HG02938 (cell line): ENCODE measurements around the gene PDIA5.
"Not testable (repeated sequence)": the region's sequence is repeated elsewhere in the genome, so short reads cannot be mapped to it uniquely, and the experiment has no call there.

Source experiments
- ATAC-seq: cut with Tn5 transposase; IDR thresholded peaks from one replicate; pipeline ENCODE4 v1.9.1; 2021; ENCODE audit warnings: mild to moderate bottlenecking, moderate library complexity; ENCODE audit not compliant: unreplicated experiment

The PDIA5 gene

DNA sequence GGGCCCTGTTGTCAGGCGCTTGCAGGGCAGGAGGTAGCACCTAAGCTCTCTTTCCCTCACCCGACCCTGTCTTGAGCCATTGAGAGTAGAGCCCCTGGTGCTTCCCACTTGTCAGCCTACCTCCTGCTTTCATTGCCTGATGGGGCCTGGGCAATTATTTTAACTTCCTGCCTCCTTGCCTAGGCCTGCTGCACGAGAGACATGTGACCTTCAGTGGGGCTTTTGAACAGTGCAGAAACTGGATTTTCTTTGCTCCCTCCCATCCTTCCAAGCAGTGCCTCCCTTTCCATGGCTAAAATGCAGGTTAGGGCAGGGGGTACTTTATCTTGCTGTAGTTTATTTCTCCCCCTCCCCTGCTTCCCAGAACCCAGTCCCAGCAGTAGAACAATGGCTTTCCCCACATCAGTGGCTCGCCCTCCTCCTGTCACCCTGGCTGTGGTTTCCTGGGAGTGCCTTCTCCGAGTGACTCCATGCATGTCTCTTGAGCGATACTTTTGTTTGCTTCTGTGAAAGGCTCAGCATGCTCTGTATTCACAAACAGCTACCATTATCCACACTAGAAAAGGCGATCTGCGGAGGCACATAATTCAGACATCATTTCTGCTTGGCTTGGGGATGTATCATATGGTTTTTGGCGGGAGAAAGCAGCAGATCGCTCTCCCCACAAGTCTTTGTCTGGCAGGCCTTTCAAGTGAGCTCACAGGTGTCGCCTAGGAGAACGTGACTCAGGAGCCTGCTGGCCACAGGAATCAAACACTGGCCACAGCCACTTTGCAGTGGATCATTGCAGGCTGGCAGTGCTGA lies 24.1 kb downstream of the PDIA5 start:
- no peak for ATAC-seq

DNA sequence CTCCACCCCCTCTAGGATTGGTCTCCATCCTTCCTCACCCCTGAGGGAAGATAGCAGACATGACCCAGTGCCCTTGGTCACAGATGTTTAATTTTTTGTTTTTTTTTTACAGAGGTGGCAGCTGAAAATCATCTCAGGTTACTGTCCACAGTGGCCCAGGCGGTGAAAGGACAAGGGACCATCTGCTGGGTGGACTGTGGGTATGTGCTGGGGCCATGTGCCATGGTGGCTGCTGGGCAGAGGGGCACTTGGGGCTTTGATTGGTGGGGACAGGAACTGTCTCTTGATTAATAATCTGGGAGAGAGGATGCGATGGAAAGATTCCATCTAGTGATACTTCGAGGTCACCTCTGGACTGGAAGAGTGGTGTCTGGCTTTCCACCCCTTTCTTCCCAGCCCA lies 25.4 kb downstream of the PDIA5 start:
- no peak for ATAC-seq

DNA sequence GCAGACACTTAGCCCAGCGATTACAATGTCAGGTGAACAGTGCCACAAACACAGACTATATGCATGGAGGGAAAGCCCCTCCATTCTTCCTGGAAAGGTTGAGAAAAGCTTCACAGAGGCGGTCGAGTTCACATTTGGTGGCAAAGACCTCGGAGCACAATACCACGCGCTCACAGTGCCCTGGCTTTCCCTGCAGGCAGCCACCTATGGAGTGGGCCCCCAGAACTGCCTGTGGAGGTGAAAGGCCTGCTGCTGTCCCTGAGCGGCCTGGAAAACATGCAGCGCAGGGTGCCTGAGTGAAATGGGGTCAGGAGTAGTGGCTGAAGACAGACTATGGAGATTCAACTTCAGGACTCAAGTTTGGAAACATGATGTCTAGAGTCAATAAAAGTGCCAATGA lies 26.9 kb downstream of the PDIA5 start:
- no peak for ATAC-seq

DNA sequence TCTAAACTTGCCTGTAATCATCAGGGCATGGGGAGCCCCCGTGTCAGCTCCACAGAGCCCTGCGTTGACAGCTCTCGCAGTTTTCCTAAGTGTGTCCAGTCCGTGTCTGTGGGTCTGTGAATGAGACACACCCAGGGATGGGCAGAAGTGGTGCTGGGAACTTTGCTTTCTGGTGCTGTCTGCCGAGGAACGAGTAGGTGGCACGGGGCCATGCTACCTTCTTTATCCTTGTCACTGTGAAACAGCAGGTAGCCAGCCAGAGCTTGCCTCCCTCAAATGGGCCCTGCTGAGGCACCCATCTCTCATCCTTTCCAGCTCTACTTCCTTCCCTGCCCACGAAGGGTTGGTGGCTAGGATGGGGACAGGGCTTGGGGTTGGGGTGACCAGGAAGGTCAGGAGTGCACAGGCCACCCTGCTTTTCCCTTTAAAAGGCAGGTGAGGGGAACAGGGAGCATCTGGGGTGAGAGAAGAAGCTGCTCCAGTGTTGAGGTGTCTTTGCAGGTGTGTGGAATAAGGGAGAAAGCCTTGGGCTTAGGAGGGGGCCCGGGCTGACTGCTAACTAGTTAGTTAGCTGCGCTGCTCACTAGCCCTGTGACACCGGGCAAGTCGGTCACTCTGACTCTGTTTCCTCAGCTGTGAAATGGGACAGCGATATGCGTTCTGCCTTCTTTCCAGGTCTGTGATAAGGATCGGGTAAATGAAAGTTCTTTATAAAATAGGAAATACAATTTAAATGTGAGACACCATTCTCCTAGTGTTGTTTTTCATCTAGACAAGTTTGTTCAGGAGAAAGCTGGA lies 27.9 kb downstream of the PDIA5 start:
- no peak for ATAC-seq

DNA sequence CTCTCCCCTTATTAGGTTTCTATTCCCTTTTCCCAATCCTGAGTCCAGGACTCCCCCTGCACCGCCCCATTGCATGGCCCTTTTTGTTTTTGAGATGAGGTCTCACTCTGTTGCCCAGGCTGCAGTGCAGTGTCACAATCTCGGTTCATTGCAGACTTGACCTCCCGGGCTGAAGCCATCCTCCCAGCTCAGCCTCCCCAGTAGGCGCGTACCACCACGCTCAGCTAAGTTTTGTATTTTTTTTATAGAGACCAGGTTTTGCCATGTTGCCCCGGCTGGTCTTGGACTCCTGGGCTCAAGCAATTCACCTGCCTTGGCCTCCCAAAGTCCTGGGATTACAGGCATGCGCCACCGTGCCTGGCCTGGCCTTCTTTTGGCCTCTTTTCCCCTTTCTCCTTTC lies 29.3 kb downstream of the PDIA5 start:
- no peak for ATAC-seq

DNA sequence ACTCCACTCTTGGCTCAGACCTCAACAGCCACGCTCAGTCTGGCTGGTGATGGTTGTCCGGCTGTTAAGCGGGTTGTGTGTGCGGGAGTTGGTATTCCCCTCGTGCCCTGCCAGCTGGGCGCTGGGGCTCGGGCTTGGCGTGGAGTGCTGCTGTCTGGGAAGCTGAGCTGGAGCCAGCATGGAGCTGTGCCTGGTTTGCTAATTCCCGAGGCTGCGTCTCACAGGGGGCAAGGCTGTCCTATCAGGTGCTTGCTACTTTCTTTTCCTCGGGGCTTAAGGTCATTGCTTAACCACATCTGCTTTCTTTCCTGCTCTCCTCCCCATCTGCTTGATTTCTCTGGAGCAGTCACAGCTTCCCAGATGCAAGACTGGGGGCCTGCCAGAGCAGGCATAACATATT lies 29.9 kb downstream of the PDIA5 start:
- ATAC-seq, result no peak

DNA sequence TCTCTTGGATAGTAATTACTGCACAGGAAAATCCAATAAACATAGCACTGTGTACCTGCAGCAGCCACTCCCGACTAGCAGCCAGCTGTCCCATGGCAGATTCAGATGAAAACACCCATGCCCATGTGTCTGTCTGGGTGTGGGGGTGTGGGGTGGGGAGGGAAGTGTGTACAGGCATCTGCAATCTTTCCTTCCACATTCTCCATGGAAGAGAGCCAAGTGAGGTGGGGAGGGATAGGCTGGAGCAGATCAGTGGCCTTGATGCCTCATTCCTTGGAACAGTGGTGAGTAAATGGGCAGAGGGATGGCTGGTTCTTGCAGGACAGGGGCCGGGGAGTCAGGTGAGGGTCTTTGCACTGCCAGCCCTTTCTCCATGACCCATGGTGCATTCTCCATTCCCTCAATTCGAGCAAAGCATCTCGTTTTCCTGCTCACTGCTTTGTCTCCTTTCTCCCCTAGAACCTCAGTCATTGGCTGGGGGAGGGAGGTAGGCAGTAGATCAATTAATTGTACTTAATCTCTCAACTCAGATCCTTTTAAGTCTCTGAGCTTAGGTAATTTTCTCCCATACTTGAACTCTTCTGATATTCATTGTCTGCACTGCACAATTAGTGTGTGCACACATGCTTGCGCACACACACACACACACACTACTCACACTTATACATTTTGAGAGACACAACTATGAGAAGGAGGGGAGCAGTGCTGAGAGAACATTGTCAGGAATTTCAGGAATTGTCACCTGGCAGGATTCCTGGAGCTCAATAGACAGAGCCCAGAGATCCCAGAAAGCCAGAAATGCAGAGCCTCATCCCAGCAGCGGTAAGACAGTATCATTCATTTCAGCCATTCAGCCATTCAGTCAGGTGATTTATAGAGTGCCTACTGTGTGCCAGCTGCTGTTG lies 31.9 kb downstream of the PDIA5 start:
- ATAC-seq, result no peak

DNA sequence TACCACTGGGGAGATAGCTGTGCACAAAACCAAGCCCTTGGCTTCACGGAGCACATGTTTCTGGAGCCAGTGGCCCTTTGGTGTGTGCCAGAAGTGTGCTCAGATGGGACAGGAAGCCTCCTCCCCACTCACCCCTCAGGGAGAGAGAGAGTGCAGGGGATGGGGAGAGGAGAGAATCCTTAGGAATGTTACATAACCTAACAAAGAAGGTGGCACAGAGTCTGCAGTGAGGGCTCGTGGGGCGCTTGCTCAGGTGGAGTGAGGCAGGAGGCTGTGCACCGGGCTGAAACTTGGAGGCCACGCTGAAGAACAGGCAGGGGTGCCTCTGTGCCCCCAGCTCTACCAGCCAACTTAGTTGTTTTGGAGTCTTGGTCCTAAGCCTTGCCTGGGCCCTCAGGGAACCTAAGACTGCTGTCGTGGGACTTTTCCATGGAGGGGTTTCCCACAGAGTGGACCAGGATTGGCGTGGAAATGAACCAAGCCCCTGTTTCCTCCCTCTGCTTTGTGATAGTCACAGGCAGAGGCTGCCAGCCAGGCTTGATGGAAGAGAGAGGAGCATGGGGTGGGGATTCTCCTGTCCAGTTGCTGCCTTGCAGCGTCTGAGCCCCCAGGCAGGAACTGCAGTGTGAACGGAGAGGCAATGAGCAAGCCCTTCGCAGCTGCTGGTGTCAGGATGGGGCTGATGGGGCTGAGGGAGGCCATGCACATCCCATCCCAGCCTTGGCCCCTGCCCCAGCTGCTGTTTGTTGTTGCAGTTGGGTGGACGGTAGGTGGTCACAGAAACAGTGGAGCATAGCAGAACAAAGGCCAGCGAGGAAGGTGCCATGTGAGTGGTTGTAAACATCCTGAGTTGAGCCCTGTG lies 32.7 kb downstream of the PDIA5 start:
- no peak for ATAC-seq

DNA sequence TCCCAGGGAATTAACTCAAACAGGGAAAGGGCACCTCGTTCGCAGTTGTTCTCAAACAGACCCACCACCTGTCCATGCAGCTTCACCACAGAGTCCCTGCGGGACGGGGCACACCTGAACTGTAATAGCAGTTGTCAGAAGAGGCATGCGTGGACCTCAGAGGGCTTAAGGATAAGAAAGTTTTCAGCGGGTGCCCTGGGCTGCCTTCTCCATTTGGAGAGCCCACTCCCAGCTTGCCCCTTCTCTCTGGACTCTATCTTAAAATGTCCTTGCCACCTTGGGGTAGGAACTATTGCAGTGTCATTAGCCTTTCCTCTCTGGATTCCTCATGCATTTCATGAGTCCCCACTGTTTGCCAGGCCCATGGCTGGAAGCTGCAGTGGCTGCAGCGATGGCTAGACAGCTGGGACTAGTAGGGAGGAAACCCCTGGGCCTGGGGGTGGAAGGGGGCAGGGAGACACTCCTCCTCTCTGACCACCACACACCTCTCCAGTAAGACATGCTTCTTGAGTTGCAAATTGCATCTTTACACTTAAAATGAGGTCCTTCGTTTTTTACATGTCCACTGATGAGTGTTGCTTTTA lies 33.5 kb downstream of the PDIA5 start:
- no peak for ATAC-seq

DNA sequence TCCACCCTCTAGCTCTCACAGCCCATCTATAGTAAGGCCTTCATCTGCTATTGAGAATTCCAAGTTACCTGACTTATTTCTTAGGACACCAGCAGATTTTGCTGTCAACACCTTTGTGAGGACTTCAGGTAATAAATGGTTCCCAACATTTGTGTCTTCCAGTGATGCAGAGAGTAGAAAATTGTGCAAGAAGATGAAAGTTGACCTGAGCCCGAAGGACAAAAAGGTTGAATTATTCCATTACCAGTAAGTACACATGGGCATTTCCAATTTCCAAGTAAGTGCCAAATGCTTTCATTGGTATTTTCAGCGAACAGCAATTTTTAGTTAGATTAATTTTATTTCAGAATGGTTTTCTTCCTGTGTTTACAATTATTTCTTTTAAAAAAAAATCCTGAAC lies 35.4 kb downstream of the PDIA5 start:
- no peak for ATAC-seq

DNA sequence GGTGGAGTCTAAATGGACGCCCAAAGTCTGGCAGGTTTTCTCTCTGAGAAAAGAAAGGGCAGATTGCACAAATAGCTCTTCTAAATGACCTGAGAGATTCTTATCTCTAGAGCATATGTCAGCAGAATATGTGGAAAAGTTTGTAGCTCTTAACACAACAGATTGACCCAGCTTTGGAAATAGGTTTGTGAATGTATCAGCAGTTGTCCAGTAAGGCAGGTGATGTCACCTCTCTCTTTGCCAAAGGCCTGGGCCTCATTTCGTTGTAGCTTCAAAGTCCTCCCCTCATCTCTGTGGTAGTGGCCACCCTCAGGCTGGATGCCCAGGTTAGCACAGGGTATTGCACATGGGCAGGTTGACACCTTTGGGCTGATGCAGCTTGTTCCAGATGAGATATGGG lies 36.0 kb downstream of the PDIA5 start:
- ATAC-seq, result no peak

DNA sequence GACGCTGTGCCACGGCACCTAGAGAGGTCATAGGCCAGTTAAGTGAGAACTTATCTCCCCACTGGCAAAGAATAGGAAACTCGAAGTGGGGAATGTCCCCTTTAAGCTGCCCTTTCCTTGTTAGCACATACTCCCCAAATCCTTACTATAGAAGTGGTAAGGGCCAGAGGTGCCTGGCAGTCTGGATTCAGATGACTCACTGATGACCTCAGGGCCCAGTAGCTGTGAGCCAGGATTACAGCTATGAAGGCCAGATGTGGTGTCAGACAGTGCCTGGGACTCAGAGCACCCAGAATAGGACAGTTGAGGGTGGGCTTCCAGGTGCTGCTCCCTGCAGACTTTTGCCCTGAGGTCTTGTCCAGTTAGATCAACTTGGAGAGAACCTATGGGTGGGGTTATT lies 37.7 kb downstream of the PDIA5 start:
- ATAC-seq, result no peak

DNA sequence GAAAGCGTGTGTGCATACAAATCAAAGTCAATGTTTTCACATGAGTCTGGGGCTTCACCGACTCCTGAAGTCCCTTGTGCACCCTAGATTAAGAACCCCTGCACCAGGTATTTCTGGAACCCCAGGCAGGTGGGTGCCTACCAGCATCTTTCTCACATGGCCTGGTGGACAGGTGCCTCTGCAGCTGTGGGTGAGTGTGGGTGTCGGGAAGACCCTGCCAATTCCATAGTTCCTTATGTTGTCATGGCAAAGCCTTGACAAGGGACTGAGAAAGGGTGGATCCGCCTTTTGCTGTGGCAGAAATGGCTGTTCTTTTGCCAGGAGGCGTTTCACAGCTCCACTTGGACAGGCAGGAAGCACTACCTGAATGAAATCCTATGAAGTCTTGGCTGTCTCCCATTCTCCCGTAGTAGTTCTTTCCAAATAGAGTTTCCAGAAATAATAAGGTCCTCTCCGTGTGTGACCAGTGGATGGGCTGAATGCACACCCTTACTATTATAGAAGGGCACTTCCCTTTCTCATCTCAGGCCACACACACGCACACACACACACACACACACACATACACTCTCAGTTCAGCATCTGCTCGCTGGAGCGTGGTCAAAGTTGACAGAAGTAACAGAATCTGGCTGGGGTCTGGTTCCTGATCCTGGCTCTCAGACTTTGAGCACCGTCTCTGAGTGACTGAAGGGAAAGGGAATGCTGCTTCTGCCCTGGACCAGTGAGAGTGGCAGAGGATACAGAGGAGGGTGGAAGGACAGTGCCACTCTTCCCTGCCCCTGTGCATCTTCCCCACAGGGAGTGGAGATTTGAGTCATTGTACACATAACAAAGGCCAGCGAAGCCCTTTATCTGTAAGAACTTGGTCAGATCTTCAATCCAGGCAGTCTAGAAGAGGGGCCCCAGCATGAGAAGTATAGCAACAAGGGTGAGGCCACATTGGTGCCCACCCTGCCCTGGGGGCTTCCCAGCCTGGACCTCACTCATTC lies 38.7 kb downstream of the PDIA5 start:
- no peak for ATAC-seq

DNA sequence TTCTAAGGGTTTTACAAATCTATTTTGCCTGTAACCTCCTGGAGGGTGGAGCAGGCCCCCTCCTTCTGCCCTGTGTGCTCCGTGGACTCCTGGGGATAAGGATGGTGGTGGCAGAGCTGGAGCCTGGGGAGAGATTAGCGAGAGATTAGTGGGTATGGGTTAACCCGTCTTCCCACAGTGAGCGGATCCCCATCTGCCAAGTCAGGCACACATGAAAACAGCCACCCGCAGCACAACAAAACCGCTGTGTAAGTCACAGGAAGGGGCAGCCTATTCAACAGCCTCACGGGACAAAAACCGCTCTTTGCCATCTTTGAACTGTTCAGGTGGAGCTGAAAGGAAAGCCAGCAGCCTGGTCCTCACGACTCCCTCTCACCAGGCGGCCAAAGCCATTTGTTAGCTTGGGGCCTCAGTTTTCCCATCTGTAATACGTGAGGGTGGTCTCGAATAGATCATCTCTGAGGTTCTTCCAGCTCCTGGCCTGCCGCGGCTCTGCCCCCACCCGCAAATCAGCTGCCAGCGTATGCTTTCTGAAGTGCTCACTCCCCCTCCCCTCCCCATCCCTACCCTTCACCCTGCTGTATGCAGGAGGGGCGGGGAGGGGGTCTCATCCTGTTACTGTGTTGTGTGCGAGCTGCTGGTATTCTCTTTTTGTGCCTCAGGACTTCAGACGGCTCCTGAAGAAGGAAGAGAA lies 43.6 kb downstream of the PDIA5 start:
- no peak for ATAC-seq

DNA sequence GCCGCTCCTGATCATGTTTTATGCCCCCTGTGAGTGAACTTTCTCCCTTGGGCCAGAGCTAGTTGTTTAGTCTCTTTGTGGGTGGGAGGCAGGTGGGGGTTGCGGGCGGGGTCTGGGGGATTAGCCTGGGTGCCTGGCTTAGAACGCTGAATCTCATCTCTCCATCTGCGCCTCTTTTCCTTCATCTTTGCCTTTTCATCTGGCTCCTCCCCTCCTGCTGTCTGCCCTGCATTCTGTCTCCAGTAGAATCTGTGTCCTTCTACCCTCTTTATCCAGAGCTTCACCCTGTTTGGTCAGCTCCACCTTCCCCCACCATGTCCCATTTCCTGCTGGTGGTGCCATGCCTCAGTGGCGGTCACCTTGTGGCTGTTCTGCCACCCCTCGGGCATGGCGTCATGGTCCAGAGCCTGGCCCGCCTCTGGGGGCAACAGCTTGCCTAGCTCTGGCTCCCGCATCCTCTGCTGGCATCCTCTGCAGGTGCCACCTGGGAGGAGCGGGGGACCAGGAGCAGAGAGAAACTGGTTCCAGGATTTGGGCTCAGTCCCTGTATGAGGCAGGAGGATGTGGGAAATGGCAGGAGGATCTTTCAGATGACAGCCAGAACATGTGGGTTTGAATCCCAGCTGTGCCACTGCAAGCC lies 44.3 kb downstream of the PDIA5 start:
- ATAC-seq, result no peak

DNA sequence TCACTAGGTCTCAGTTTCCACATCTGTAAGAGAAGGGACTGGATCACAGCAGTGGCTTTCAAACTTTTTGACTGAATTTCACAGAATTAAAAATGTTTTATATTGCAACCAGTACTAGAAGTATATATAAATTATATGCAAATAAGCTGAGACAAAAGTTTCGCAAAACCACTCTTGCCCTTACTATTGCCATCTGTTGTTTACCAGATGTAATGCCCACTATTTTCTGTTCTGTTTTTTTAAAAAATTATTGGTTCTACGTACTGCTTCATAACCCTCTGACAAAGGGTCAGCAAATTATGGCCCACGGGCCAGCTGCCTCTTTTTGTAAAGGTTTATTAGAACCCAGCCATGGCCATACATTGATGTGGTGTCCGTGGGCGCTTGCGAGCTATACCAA lies 44.8 kb downstream of the PDIA5 start:
- no peak for ATAC-seq

DNA sequence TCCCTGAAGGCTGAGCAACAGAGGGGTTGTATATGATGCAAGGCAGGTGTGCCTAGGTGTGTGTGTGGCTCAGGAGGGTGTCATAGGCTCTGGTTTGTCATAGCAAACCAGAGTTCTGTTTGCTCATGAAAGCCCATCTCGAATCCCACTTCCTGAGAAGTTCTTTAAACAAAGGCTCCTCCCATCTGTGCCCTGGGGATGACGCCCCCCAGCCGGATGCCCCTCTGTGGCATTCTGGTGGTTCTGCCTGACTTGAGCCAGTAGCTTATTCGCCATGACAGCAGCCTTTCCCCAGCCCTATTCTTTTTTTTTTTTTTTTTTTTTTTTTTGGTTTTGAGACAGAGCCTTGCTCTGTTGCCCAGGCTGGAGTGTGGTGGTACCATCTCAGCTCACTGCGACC lies 45.4 kb downstream of the PDIA5 start:
- no peak for ATAC-seq

DNA sequence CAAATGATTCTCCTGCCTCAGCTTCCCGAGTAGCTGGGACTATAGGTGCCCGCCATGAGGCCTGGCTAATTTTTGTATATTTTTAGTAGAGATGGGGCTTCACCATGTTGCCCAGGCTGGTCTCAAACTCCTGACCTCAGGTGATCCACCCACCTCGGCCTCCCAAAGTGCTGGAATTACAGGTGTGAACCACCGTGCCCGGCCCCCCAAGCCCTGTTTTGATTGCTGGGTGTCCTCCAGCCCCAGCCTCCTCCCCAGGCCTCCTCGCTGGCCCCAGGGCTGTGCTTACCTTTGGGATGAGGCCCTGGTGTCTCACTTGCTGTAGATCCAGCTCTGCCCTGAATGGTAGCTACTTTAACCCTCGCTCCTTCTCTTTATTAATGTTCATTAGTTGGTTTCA lies 45.8 kb downstream of the PDIA5 start:
- ATAC-seq, result not testable (repeated sequence)
